Panc1 (cell line): ENCODE results near the gene WBP1L.
"Not testable (repeated sequence)": the region's sequence is repeated elsewhere in the genome, so short reads cannot be mapped to it uniquely, and the experiment has no call there.

ENCODE experiments used
- POLR2AphosphoS5 ChIP-seq: IDR thresholded peaks from 2 replicates; pipeline ENCODE4 v1.6.1; 2012; ENCODE audit warnings: mild to moderate bottlenecking, low read depth, low read length, moderate library complexity
- REST ChIP-seq, 2 experiments: IDR thresholded peaks; 2 replicates each; pipeline ENCODE4 v1.6.1; 2011 to 2012; ENCODE audit warnings: low read depth in 2 of 2, control low read depth in 1 of 2, low read length in 1 of 2, mild to moderate bottlenecking in 1 of 2, moderate library complexity in 1 of 2; ENCODE audit not compliant: insufficient read depth in 1 of 2
- SIN3A ChIP-seq: IDR thresholded peaks from 2 replicates; pipeline ENCODE4 v1.6.1; 2012; ENCODE audit warnings: low read depth, mild to moderate bottlenecking, low read length, moderate library complexity, borderline replicate concordance; ENCODE audit not compliant: insufficient read depth
- TCF7L2 ChIP-seq: IDR thresholded peaks from 2 replicates; pipeline ENCODE4 v1.6.1; 2011; ENCODE audit warnings: mild to moderate bottlenecking, low read depth, low read length, inconsistent platforms
- TF ChIP-seq, protein P1 (sequence below): fragments of 450-650 bp; IDR thresholded peaks from 2 replicates; pipeline ENCODE4 v1.5.1; 2017; ENCODE audit warnings: mild to moderate bottlenecking

DNA sequence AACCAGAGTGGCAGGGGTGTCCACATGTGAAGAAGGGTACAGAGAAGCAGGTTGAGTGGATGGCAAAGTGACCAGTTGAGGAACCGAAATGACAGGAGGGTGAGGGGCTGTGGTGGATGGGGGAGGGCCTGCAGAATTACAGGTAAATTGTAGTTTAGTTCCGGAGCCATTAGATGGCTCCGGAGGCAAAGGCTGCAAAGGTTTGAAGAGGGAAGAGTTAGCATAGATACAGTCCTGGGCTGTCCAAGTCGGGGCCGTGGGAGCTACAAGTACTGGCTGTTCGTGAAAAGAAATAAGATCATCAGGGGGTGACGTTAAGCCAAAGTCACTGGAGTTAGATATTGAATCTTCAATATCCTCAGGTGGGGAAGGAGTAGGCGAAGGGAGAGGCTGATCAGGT lies 99.4 kb downstream of the WBP1L start:
- TF ChIP-seq, protein P1, sequence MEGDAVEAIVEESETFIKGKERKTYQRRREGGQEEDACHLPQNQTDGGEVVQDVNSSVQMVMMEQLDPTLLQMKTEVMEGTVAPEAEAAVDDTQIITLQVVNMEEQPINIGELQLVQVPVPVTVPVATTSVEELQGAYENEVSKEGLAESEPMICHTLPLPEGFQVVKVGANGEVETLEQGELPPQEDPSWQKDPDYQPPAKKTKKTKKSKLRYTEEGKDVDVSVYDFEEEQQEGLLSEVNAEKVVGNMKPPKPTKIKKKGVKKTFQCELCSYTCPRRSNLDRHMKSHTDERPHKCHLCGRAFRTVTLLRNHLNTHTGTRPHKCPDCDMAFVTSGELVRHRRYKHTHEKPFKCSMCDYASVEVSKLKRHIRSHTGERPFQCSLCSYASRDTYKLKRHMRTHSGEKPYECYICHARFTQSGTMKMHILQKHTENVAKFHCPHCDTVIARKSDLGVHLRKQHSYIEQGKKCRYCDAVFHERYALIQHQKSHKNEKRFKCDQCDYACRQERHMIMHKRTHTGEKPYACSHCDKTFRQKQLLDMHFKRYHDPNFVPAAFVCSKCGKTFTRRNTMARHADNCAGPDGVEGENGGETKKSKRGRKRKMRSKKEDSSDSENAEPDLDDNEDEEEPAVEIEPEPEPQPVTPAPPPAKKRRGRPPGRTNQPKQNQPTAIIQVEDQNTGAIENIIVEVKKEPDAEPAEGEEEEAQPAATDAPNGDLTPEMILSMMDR: not testable (repeated sequence)
- TF ChIP-seq POLR2AphosphoS5; REST (IDR thresholded peaks at IDR 0.05; ENCODE audit: insufficient read depth in 1 of 2, low read depth in 2 of 2, low read length in 1 of 2); SIN3A; TCF7L2: not testable (repeated sequence)
